ENCODE measurements around the gene RTN4IP1.

The RTN4IP1 gene

GRCh38 chr6:106613590-106613989 is 15.7 kb downstream of the RTN4IP1 start:
- H4K20me1 ChIP-seq (ENCODE audit: insufficient read depth, low read length) = no peaks in the 10 kb centered on the region
- no peaks in the 10 kb centered on the region for H3K9me2 ChIP-seq (replicated peaks; ENCODE audit: insufficient read depth, low read length)
- H3K36me3 ChIP-seq (replicated peaks; ENCODE audit: insufficient read depth, low read length) = no peaks in the 10 kb centered on the region
- no peak overlapping the region for H3K27ac ChIP-seq (ENCODE audit: low read length)
- TF ChIP-seq EZH2phosphoT487 (IDR thresholded peaks at IDR 0.05; ENCODE audit: low read length) = no peak
- TF ChIP-seq CTCF (IDR thresholded peaks at IDR 0.05; ENCODE audit: low read length) = no peak
- no peak for TF ChIP-seq EZH2 (optimal IDR thresholded peaks at IDR 0.05; ENCODE audit: low read depth, low read length)
- H3K4me1 ChIP-seq (ENCODE audit: low read length) = no peaks in the 10 kb centered on the region
- no peak for DNase-seq
- no peaks in the 10 kb centered on the region for H3K9me3 ChIP-seq (replicated peaks; ENCODE audit: insufficient read depth, low read length)
- no peaks in the 10 kb centered on the region for H3K27me3 ChIP-seq (replicated peaks; ENCODE audit: insufficient read depth, low read length)
- H3K79me2 ChIP-seq (ENCODE audit: low read length) = no peaks in the 10 kb centered on the region
- no peak overlapping the region for H2AFZ ChIP-seq (ENCODE audit: low read length)
- H3K4me3 ChIP-seq (ENCODE audit: low read length) = no peak overlapping the region
- no peaks in the 10 kb centered on the region for H3F3A ChIP-seq (ENCODE audit: insufficient read depth, low read length)
- H3K9ac ChIP-seq (ENCODE audit: low read length) = no peak overlapping the region
- no peak overlapping the region for H3K4me2 ChIP-seq (ENCODE audit: low read depth, low read length)

GRCh38 chr6:106612671-106613416 is 16.5 kb downstream of the RTN4IP1 start:
- H3F3A ChIP-seq (ENCODE audit: insufficient read depth, low read length) = no peaks in the 10 kb centered on the region
- no peaks in the 10 kb centered on the region for H3K27me3 ChIP-seq (replicated peaks; ENCODE audit: insufficient read depth, low read length)
- no peak overlapping the region for H3K4me3 ChIP-seq (ENCODE audit: low read length)
- no peak overlapping the region for H3K4me2 ChIP-seq (ENCODE audit: low read depth, low read length)
- no peaks in the 10 kb centered on the region for H3K9me2 ChIP-seq (replicated peaks; ENCODE audit: insufficient read depth, low read length)
- H3K27ac ChIP-seq (ENCODE audit: low read length) = no peak overlapping the region
- H3K9me3 ChIP-seq (replicated peaks; ENCODE audit: insufficient read depth, low read length) = no peaks in the 10 kb centered on the region
- TF ChIP-seq EZH2 (optimal IDR thresholded peaks at IDR 0.05; ENCODE audit: low read depth, low read length) (no peak), CTCF (IDR thresholded peaks at IDR 0.05; ENCODE audit: low read length) (no peak), EZH2phosphoT487 (IDR thresholded peaks at IDR 0.05; ENCODE audit: low read length) (no peak)
- H3K36me3 ChIP-seq (replicated peaks; ENCODE audit: insufficient read depth, low read length) = no peaks in the 10 kb centered on the region
- H3K9ac ChIP-seq (ENCODE audit: low read length) = no peak overlapping the region
- no peaks in the 10 kb centered on the region for H3K4me1 ChIP-seq (ENCODE audit: low read length)
- H4K20me1 ChIP-seq (ENCODE audit: insufficient read depth, low read length) = no peaks in the 10 kb centered on the region
- H2AFZ ChIP-seq (ENCODE audit: low read length) = no peak overlapping the region
- no peak for DNase-seq
- H3K79me2 ChIP-seq (ENCODE audit: low read length) = no peaks in the 10 kb centered on the region

DNA sequence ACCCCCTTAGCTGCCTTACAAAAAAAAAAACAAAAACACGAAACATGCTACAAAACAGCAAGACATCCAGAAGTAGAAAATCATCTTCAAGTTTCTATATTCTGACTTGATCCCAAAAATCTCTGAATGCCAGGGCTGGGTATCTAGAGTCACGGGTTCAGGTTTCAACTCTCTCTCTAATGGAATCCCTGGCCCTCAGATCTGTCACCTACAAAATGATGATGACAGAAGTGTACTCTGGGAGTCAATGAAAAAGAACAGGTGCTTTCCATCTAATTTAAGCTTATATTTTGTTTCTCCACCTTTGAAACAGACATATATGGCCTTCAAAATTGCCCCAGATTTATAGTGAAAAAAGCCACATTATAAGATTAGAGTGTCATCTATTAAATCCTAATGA is 18.3 kb downstream of the RTN4IP1 start:
- Histone ChIP-seq H3K9me3 (replicated peaks; ENCODE audit: insufficient read depth, low read length) (no peaks in the 10 kb centered on the region), H2AFZ (ENCODE audit: low read length) (no peak overlapping the region), H3K27ac (ENCODE audit: low read length) (no peak overlapping the region), H3K27me3 (replicated peaks; ENCODE audit: insufficient read depth, low read length) (no peaks in the 10 kb centered on the region), H3K79me2 (ENCODE audit: low read length) (no peaks in the 10 kb centered on the region), H4K20me1 (ENCODE audit: insufficient read depth, low read length) (no peaks in the 10 kb centered on the region), H3K4me3 (ENCODE audit: low read length) (no peak overlapping the region), H3K9me2 (replicated peaks; ENCODE audit: insufficient read depth, low read length) (no peaks in the 10 kb centered on the region), H3K4me2 (ENCODE audit: low read depth, low read length) (no peak overlapping the region), H3K36me3 (replicated peaks; ENCODE audit: insufficient read depth, low read length) (no peaks in the 10 kb centered on the region), H3K9ac (ENCODE audit: low read length) (no peak overlapping the region), H3K4me1 (ENCODE audit: low read length) (no peaks in the 10 kb centered on the region), H3F3A (ENCODE audit: insufficient read depth, low read length) (no peaks in the 10 kb centered on the region)
- no peak for DNase-seq
- TF ChIP-seq EZH2phosphoT487 (IDR thresholded peaks at IDR 0.05; ENCODE audit: low read length) (no peak), EZH2 (optimal IDR thresholded peaks at IDR 0.05; ENCODE audit: low read depth, low read length) (no peak), CTCF (IDR thresholded peaks at IDR 0.05; ENCODE audit: low read length) (no peak)

Measured in MM.1S (cell line).